IPS DF 6.9 (cell line): Measurements from ENCODE around the gene TAAR9.
"Not testable (repeated sequence)": the region's sequence is repeated elsewhere in the genome, so short reads cannot be mapped to it uniquely, and the experiment has no call there.

Experiments used
- DNase-seq: peaks from one replicate; pipeline ENCODE4 v3.0.0-alpha.2; 2013; ENCODE audit warnings: low read depth, low spot score
- H3K27ac ChIP-seq: one replicate; pipeline ENCODE4 v1.5.1; 2013; ENCODE audit warnings: low read length, control low read depth
- H3K27me3 ChIP-seq: 2 replicates; pipeline ENCODE4 v1.6.1; 2013; ENCODE audit warnings: mild to moderate bottlenecking, low read length; ENCODE audit not compliant: control insufficient read depth, insufficient read depth
- H3K36me3 ChIP-seq: 2 replicates; pipeline ENCODE4 v1.6.1; 2013; ENCODE audit warnings: low read length; ENCODE audit not compliant: control insufficient read depth, insufficient read depth
- H3K4me1 ChIP-seq: 2 replicates; pipeline ENCODE4 v1.6.1; 2013; ENCODE audit warnings: low read length; ENCODE audit not compliant: control insufficient read depth, insufficient read depth
- H3K4me3 ChIP-seq: 2 replicates; pipeline ENCODE4 v1.5.1; 2013; ENCODE audit warnings: mild to moderate bottlenecking, low read length
- H3K9me3 ChIP-seq: 2 replicates; pipeline ENCODE4 v1.6.1; 2013; ENCODE audit warnings: low read length, inconsistent platforms; ENCODE audit not compliant: control insufficient read depth, insufficient read depth
- WGBS: extraction: QIAGEN DNeasy Blood & Tissue Kit; methylation state at CpG from one replicate; pipeline ENCODE4 v1.1.7; 2013; ENCODE audit warnings: mixed read lengths, missing lambda C conversion rate; ENCODE audit not compliant: insufficient read length, insufficient coverage; 5-methylcytosine and 5-hydroxymethylcytosine counted together

The TAAR9 gene

DNA sequence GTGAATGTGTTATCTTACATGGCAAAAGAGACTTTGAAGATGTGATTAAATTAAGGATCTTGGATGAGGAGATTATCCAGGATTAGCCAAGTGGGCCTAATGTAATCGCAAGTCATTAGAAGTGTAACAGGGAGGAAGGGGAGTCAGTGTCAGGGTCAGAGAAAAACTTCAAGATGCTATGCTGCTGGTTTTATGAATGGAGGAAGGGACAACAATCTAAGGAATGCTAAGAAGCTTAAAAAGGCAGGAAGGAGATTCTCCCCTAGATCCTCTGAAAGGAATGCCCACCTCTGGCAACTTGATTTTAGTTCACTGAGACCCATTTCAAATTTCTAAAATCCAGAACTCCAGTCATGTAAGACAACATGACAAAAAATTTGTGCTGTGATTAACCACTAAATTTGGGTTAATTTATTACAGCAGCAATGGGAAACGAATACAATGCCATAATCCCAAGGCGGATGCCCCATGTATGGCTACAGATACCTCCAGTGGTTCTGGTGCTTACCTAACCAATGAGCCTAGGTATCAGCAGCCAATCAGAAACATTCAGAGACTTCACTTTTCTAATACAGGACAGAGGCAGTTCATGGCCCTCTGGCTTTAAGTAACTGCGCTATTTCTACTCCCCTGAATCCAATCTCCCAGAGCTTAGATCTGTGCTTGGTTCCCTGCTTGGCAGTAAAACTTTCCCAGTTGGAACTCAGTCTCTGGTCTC lies 10.8 kb downstream of the TAAR9 start:
- no peak overlapping the region for H3K27ac ChIP-seq
- no peak for DNase-seq
- WGBS, result no CpG with 5 or more reads among the region's 4 CpGs
- H3K9me3 ChIP-seq, result no peaks in the 10 kb centered on the region
- H3K27me3 ChIP-seq, result no peaks in the 10 kb centered on the region
- no peaks in the 10 kb centered on the region for H3K36me3 ChIP-seq
- H3K4me1 ChIP-seq, result peaks cover 5% of the 10 kb centered on the region
- H3K4me3 ChIP-seq, result no peak overlapping the region

DNA sequence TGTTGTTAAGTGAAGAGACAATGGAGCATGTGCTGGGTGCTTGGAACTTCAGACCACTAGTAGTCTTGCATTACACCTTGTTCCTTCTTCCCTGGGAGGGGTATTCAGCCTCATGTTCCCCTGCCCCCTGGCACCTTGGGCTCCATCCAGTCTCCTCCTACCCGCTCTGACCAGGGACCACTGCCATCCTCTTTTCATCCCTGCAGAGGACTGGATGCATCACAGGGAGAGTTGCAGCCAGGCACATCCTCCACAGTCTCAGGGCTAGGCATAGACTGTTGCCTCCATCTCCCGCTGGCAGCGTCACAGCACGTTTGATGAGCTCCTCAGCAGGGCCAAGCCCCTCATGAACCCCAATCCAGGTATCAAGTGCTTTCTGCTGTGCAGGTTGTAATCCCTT lies 13.1 kb downstream of the TAAR9 start:
- no peak for DNase-seq
- WGBS, result no CpG with 5 or more reads among the region's 4 CpGs
- H3K4me1 ChIP-seq, result peaks cover 5% of the 10 kb centered on the region
- H3K9me3 ChIP-seq, result no peaks in the 10 kb centered on the region
- no peaks in the 10 kb centered on the region for H3K36me3 ChIP-seq
- no peak overlapping the region for H3K27ac ChIP-seq
- no peak overlapping the region for H3K4me3 ChIP-seq
- H3K27me3 ChIP-seq, result no peaks in the 10 kb centered on the region

DNA sequence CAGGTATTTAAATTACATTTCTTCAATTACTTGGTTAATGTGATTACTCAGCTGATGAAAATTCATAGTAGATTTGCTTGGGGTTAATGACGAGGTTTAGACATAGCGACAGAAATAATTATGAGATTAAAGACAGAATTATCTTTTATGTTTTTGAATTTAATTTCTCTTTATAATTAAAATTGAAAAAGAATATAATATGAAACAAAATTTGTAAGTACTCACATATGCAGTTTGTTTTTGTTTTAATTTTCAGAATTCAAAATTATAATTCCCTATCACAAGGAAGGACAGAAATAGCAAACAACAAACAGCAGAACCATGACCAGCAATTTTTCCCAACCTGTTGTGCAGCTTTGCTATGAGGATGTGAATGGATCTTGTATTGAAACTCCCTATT lies 14.3 kb downstream of the TAAR9 start, which contains the start of gene TAAR8:
TSS of gene TAAR8 (plus strand) at position 301 of the 400 bp plus-strand sequence. CDS start at position 322, 21 bp downstream.
- H3K27ac ChIP-seq, result no peak within 1 kb of the TSS

DNA sequence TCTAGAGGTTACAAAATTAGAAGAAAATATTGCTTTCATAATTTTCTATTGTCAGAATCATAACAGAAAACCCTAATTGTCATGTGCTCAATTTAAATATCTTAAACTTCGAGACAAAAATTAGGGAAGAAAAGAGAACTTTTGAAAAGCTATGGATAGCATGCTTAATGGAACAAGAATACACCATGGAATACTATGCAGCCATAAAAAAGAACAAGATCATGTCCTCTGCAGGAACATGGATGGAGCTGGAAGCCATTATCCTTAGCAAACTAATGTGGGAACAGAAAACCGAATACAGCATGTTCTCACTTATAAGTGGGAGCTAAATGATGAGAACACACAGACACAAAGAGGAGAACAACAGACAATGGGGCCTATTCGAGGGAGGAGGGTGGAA lies 22.0 kb downstream of the TAAR9 start:
- H3K4me3 ChIP-seq, H3K9me3 ChIP-seq, DNase-seq, H3K27me3 ChIP-seq, H3K4me1 ChIP-seq, H3K27ac ChIP-seq, H3K36me3 ChIP-seq: not testable (repeated sequence)
- no CpG with 5 or more reads among the region's 3 CpGs for WGBS

More for the DNA sequence above, 14.3 kb downstream of the TAAR9 start, which contains the start of gene TAAR8:
- no peak within 1 kb of the TSS for H3K4me3 ChIP-seq
- peaks cover 5% of the 10 kb centered on the region for H3K4me1 ChIP-seq
- H3K9me3 ChIP-seq, result no peaks in the 10 kb centered on the region
- H3K27me3 ChIP-seq, result no peaks in the 10 kb centered on the region
- H3K36me3 ChIP-seq, result no peaks in the 10 kb centered on the region
- no peak for DNase-seq
- WGBS, result no CpG with 5 or more reads among the region's 2 CpGs

DNA sequence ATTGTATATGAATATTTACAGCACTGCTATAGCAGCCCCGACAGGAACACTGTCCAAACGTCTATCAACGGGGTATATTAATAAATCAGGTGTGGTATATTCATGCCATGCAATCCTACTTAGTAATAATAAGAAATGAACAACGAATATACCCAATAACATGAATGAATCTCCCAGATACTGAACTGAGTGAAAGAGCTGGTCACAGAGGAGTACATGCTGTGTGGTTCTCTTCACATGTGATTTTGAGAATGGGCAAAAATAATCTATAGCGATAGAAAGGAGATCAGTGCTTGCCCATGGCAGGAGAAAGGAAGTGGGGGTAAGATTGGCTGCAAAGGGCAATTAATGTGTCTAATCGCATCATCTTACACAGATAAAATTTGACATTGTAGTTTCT lies 28.3 kb downstream of the TAAR9 start:
- H3K4me3 ChIP-seq, result no peak overlapping the region
- no peaks in the 10 kb centered on the region for H3K4me1 ChIP-seq
- no peak overlapping the region for H3K27ac ChIP-seq
- WGBS, result no CpG with 5 or more reads among the region's 6 CpGs
- H3K36me3 ChIP-seq, result no peaks in the 10 kb centered on the region
- no peaks in the 10 kb centered on the region for H3K27me3 ChIP-seq
- DNase-seq, result no peak
- H3K9me3 ChIP-seq, result no peaks in the 10 kb centered on the region; the same call in 1 of the 2 replicates

DNA sequence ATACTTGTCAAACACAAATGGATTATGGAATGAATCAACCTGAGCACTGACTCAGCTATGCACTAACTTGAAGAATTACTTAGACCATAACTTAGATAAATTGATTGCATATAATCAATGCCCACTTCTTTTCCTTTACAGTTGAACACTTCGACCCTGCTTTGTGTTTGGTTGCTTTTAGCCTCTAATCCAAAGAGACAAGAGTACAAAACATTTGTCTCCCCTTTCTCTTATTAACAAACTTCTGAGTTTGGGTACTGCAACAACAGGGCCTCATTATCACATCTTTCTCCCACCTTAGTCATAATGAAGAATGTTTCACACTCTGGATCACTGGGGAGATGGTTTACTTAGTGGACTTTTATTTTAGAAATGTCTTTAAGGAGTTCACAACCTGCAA lies 29.5 kb downstream of the TAAR9 start:
- Histone ChIP-seq H3K4me1 (no peaks in the 10 kb centered on the region), H3K36me3 (no peaks in the 10 kb centered on the region), H3K27me3 (no peaks in the 10 kb centered on the region), H3K9me3 (no peaks in the 10 kb centered on the region; the same call in 1 of the 2 replicates), H3K27ac (no peak overlapping the region), H3K4me3 (no peak overlapping the region)
- DNase-seq, result no peak
- no CpG with 5 or more reads among the region's 1 CpG for WGBS

DNA sequence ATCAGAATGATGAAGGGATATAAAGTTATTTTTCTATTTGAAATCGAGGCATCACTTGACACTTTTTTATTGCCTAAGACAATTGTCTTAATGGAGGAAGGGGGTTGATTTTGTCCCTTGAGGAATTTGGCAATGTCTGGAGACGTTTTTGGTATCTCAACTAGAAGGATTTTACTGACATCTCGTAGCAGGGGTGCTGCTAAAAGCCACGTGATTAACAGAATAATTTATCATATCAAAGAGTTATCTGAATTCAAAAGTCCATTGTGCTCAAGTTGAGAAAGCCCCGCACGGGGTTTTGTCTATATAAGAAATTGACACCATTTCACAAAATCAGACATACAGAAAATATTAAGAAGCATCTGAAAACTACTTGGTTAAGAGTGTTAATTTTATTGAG lies 30.5 kb downstream of the TAAR9 start:
- Histone ChIP-seq H3K27ac (no peak overlapping the region), H3K27me3 (no peaks in the 10 kb centered on the region), H3K36me3 (no peaks in the 10 kb centered on the region), H3K9me3 (no peaks in the 10 kb centered on the region), H3K4me3 (no peak overlapping the region), H3K4me1 (no peaks in the 10 kb centered on the region)
- DNase-seq, result no peak
- WGBS, result no CpG with 5 or more reads among the region's 6 CpGs

DNA sequence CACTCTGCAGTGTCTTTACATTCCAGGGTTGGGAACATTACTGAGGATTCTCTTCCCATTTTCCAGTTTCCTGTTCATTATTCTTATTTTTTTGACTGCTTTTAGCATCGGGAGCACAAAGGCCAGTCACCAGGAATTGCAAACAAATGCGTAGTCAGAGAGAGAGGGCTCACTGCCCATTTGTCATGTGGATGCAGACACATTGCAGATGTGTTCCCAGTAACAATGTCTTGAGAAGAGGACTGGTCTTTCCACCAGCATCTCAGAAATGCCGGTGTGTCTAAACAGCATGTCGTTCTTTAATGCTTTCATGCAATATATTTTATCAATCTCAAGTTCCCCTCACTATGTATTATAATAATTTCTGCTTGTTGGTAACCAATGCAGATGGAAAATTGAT lies 31.1 kb downstream of the TAAR9 start:
- Histone ChIP-seq H3K27ac (no peak overlapping the region), H3K27me3 (no peaks in the 10 kb centered on the region), H3K9me3 (no peaks in the 10 kb centered on the region), H3K36me3 (no peaks in the 10 kb centered on the region), H3K4me3 (no peak overlapping the region), H3K4me1 (no peaks in the 10 kb centered on the region)
- no CpG with 5 or more reads among the region's 4 CpGs for WGBS
- DNase-seq, result no peak

DNA sequence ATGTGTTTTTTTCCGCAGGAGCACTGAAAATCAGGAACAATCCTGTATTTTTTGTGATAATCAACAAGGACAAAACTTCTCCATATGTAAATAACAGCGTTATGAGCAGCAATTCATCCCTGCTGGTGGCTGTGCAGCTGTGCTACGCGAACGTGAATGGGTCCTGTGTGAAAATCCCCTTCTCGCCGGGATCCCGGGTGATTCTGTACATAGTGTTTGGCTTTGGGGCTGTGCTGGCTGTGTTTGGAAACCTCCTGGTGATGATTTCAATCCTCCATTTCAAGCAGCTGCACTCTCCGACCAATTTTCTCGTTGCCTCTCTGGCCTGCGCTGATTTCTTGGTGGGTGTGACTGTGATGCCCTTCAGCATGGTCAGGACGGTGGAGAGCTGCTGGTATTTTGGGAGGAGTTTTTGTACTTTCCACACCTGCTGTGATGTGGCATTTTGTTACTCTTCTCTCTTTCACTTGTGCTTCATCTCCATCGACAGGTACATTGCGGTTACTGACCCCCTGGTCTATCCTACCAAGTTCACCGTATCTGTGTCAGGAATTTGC lies 32.2 kb downstream of the TAAR9 start, which contains the start of gene TAAR6:
TSS of gene TAAR6 (plus strand) at position 102 of the 557 bp plus-strand sequence. CDS start at position 102, 0 bp downstream.
- no peak for DNase-seq
- no CpG with 5 or more reads among the region's 15 CpGs for WGBS

DNA sequence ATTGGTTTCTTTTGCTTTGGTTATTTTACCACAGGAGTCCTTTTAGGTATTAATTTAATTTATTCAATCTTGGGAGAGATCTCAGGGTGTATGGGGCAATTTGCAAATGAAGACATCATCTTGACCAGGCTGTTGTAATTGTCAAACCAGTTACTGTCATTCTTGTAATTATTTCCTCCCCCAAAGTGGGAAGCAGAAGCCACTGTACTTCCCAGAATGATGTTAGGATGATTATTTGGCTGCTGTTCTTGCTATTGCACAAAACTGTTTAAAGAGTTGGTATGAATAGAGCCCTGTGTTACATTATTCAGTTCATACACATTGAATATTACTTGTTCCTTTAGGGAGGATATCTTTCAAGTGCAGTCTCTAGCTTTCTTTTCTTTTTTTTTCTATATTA lies 33.7 kb downstream of the TAAR9 start:
- Histone ChIP-seq H3K4me1 (no peaks in the 10 kb centered on the region), H3K27me3 (no peaks in the 10 kb centered on the region), H3K4me3 (no peak overlapping the region), H3K36me3 (no peaks in the 10 kb centered on the region), H3K9me3 (no peaks in the 10 kb centered on the region), H3K27ac (no peak overlapping the region)
- DNase-seq, result no peak

More for the DNA sequence above, 32.2 kb downstream of the TAAR9 start, which contains the start of gene TAAR6:
- Histone ChIP-seq H3K9me3 (no peaks in the 10 kb centered on the region), H3K4me1 (no peaks in the 10 kb centered on the region), H3K4me3 (no peak within 1 kb of the TSS), H3K27ac (no peak within 1 kb of the TSS), H3K27me3 (no peaks in the 10 kb centered on the region), H3K36me3 (no peaks in the 10 kb centered on the region)

DNA sequence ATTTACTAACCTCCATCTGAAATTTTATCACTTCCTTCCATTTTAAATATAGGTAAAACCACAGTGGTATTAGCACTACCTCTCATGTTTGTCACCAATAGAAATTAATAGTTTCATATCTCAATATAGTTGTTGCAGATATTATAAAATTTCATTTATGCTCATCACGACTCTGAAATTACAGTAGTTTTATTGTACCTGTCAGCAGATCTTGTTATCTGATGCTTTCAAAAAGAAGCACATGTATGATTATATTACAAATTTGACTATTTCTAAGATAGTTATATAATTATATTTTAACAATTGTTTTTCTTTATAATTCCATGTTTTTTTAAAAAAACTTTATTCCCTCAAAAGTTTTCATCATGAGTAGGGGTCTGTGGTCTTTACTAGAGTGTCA lies 46.6 kb downstream of the TAAR9 start:
- no peaks in the 10 kb centered on the region for H3K27me3 ChIP-seq
- no CpG with 5 or more reads among the region's 1 CpG for WGBS
- H3K36me3 ChIP-seq, result no peaks in the 10 kb centered on the region
- no peaks in the 10 kb centered on the region for H3K4me1 ChIP-seq
- no peak overlapping the region for H3K4me3 ChIP-seq
- DNase-seq, result no peak
- no peaks in the 10 kb centered on the region for H3K9me3 ChIP-seq
- no peak overlapping the region for H3K27ac ChIP-seq
